ENCODE results near the gene CA5B.
A peak's percentile ranks its signal among the peaks of the same experiment; 100 is the strongest.
"Not testable (repeated sequence)": the region's sequence is repeated elsewhere in the genome, so short reads cannot be mapped to it uniquely, and the experiment has no call there.

Gene CA5B

DNA sequence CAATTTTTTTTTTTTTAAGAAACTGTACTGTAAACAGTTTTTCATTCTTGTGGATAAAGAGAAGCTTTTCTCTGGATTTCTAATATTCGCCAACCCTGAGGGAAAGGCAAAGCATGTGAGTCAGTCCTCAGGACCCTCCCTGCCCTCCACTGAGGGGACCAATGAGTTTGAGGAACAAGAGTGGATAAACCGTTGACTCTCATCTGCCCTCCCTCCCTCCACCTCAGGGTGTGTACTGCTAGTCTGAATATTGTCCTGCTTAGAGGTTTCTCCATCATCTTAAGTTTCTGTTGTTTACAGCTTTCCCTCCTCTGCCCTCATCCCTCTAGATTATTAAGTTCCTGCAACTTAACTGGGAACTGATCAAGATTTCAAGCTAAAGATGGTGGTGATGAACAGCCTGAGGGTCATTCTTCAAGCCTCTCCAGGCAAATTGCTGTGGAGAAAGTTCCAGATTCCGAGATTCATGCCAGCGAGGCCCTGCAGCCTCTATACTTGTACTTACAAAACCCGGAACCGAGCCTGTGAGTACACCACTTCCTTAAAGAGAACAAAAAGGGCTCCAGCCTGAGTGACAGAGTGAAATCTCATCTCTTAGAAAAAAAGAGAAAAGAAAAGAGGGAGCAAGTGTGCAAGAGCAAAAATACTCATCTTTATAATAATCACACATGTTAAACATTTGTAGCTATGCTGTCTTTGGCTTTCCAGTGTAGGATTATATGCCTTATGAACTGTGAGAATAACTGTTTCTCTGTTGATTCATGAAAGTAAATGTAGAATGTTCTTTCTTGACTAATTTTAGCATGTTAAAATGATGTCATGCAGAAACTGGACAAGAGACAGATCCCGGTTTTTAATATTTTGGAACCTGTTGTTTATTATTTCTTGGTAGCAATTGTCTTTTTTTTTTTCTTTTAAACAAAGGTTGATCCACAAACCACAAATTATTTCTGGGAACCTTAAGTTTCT, 11.9 kb downstream of the CA5B start:
- peaks cover 0 to 6% of the 10 kb centered on the region in 2 donors for H3K36me3 ChIP-seq (ENCODE audit: control insufficient read depth in 1 of 2, insufficient read depth in 2 of 2, low read length in 2 of 2)
- H3K4me3 ChIP-seq (ENCODE audit: low read depth in 1 of 2, low read length in 2 of 2) = no peak overlapping the region
- no peaks in the 10 kb centered on the region for H3K9me3 ChIP-seq (ENCODE audit: control insufficient read depth in 1 of 2, low read length in 2 of 2)
- H3K4me1 ChIP-seq (ENCODE audit: control insufficient read depth in 1 of 2, insufficient read depth in 2 of 2, low read length in 2 of 2) = peaks cover 9 to 15% of the 10 kb centered on the region in 2 donors
- no peaks in the 10 kb centered on the region for H3K27me3 ChIP-seq (ENCODE audit: low read depth, low read length)
- peak overlapping the region; percentile 37 for H3K27ac ChIP-seq (ENCODE audit: low read length)

DNA sequence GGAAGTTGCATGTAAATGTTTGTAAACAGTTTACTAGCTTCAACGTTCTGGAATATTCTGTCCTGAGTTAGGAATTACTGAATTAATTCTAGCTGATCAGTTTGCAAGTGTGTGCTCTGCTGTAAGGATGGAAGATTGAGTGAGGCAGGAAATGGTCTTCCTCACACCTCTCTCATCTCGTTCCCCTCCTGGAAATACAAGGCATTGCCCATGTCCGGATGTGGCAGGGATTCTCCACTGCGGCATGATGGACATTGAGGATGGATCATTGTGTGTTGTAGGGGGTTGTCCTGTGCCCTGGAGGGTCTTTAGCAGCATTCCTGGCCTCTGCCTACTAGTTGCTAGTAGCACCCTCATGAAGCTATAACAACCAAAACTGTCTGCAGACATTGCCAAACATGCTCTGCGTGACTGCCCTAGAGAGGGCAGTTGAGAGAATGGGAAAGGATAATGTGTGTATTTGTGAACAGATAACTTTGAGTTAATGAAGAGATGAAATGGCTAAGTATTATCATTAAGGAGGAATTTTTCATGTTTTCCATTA, 12.6 kb downstream of the CA5B start:
- Histone ChIP-seq H3K4me3 (ENCODE audit: low read depth in 1 of 2, low read length in 2 of 2) (no peak overlapping the region), H3K27ac (ENCODE audit: low read length) (peak overlapping the region; percentile 37), H3K27me3 (ENCODE audit: low read depth, low read length) (no peaks in the 10 kb centered on the region), H3K9me3 (ENCODE audit: control insufficient read depth in 1 of 2, low read length in 2 of 2) (no peaks in the 10 kb centered on the region), H3K4me1 (ENCODE audit: control insufficient read depth in 1 of 2, insufficient read depth in 2 of 2, low read length in 2 of 2) (peaks cover 9 to 15% of the 10 kb centered on the region in 2 donors), H3K36me3 (ENCODE audit: control insufficient read depth in 1 of 2, insufficient read depth in 2 of 2, low read length in 2 of 2) (peaks cover 0 to 6% of the 10 kb centered on the region in 2 donors)

- Histone ChIP-seq H3K9me3 (ENCODE audit: control insufficient read depth in 1 of 2, low read length in 2 of 2) (no peaks in the 10 kb centered on the region), H3K27ac (ENCODE audit: low read length) (peak overlapping the region; percentile 64), H3K4me3 (ENCODE audit: low read depth in 1 of 2, low read length in 2 of 2) (no peak overlapping the region), H3K4me1 (ENCODE audit: control insufficient read depth in 1 of 2, insufficient read depth in 2 of 2, low read length in 2 of 2) (peaks cover 9 to 15% of the 10 kb centered on the region in 2 donors), H3K36me3 (ENCODE audit: control insufficient read depth in 1 of 2, insufficient read depth in 2 of 2, low read length in 2 of 2) (peaks cover 0 to 6% of the 10 kb centered on the region in 2 donors), H3K27me3 (ENCODE audit: low read depth, low read length) (no peaks in the 10 kb centered on the region)
Measured at GRCh38 chrX:15751155-15751819, 13.2 kb downstream of the CA5B start.

GRCh38 chrX:15755091-15755490, 17.0 kb downstream of the CA5B start:
- Histone ChIP-seq H3K36me3 (ENCODE audit: control insufficient read depth in 1 of 2, insufficient read depth in 2 of 2, low read length in 2 of 2) (peaks cover 0 to 6% of the 10 kb centered on the region in 2 donors), H3K9me3 (ENCODE audit: control insufficient read depth in 1 of 2, low read length in 2 of 2) (no peaks in the 10 kb centered on the region), H3K4me3 (ENCODE audit: low read depth in 1 of 2, low read length in 2 of 2) (no peak overlapping the region), H3K27ac (ENCODE audit: low read length) (no peak overlapping the region), H3K27me3 (ENCODE audit: low read depth, low read length) (no peaks in the 10 kb centered on the region), H3K4me1 (ENCODE audit: control insufficient read depth in 1 of 2, insufficient read depth in 2 of 2, low read length in 2 of 2) (peaks cover 8 to 9% of the 10 kb centered on the region in 2 donors)

- Histone ChIP-seq H3K4me1 (ENCODE audit: control insufficient read depth in 1 of 2, insufficient read depth in 2 of 2, low read length in 2 of 2) (no peaks in the 10 kb centered on the region), H3K27ac (ENCODE audit: low read length) (no peak overlapping the region), H3K27me3 (ENCODE audit: low read depth, low read length) (no peaks in the 10 kb centered on the region), H3K9me3 (ENCODE audit: control insufficient read depth in 1 of 2, low read length in 2 of 2) (no peaks in the 10 kb centered on the region), H3K36me3 (ENCODE audit: control insufficient read depth in 1 of 2, insufficient read depth in 2 of 2, low read length in 2 of 2) (no peaks in the 10 kb centered on the region), H3K4me3 (ENCODE audit: low read depth in 1 of 2, low read length in 2 of 2) (no peak overlapping the region)
Measured at GRCh38 chrX:15758140-15758539, 20.1 kb downstream of the CA5B start.

DNA sequence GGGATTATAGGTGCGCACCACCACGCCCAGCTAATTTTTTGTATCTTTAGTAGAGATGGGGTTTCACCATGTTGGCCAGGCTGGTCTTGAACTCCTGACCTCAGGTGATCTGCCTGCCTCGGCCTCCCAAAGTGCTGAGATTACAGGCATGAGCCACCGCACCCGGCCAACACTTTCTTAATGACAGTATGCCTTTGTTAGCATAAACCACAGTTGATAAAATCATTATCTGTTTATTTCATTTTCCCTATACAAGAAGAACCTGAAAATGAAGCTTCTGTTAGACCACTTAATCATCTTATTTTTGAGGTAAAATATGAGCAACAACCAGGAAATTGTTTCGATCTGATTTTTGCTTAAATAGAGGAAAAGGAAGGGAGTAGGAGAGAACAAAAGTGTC, 21.8 kb downstream of the CA5B start:
- not testable (repeated sequence) for H3K36me3 ChIP-seq (ENCODE audit: control insufficient read depth in 1 of 2, insufficient read depth in 2 of 2, low read length in 2 of 2); H3K4me1 ChIP-seq (ENCODE audit: control insufficient read depth in 1 of 2, insufficient read depth in 2 of 2, low read length in 2 of 2); H3K27ac ChIP-seq (ENCODE audit: low read length); H3K4me3 ChIP-seq (ENCODE audit: low read depth in 1 of 2, low read length in 2 of 2); H3K9me3 ChIP-seq (ENCODE audit: control insufficient read depth in 1 of 2, low read length in 2 of 2); H3K27me3 ChIP-seq (ENCODE audit: low read depth, low read length)

DNA sequence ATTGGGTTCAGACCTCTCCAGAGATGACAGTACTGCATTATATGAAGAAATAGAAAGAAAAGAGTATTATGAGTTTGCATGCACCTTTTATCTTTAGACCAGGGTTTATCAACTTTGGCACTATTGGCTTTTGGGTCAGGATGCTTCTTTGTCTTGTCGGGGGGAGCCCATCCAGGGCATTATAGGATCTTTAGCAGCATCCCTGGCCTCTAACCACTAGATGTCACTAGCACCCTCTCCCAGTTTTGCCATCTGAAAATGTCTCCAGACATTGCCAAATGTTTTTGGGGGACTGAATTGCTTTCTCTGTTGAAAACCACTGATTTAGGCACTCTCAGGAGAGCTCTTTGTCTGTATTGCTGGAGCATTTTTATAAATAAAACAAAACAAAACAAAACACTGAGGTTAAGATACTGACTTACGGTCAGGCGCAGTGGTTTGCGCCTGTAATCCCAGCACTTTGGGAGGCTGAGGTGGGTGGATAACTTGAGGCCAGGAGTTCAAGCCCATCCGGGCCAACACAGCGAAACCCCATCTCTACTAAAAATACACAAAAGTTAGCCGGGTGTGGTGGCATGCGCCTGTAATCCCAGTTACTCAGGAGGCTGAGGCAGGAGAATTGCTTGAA, 23.6 kb downstream of the CA5B start:
- Histone ChIP-seq H3K27ac (ENCODE audit: low read length) (no peak overlapping the region), H3K4me1 (ENCODE audit: control insufficient read depth in 1 of 2, insufficient read depth in 2 of 2, low read length in 2 of 2) (no peaks in the 10 kb centered on the region), H3K4me3 (ENCODE audit: low read depth in 1 of 2, low read length in 2 of 2) (no peak overlapping the region), H3K36me3 (ENCODE audit: control insufficient read depth in 1 of 2, insufficient read depth in 2 of 2, low read length in 2 of 2) (no peaks in the 10 kb centered on the region), H3K27me3 (ENCODE audit: low read depth, low read length) (no peaks in the 10 kb centered on the region), H3K9me3 (ENCODE audit: control insufficient read depth in 1 of 2, low read length in 2 of 2) (no peaks in the 10 kb centered on the region)

GRCh38 chrX:15769300-15769954, 31.4 kb downstream of the CA5B start:
- Histone ChIP-seq H3K27ac (ENCODE audit: low read length) (no peak overlapping the region), H3K4me3 (ENCODE audit: low read depth in 1 of 2, low read length in 2 of 2) (no peak overlapping the region), H3K9me3 (ENCODE audit: control insufficient read depth in 1 of 2, low read length in 2 of 2) (no peaks in the 10 kb centered on the region), H3K27me3 (ENCODE audit: low read depth, low read length) (no peaks in the 10 kb centered on the region), H3K4me1 (ENCODE audit: control insufficient read depth in 1 of 2, insufficient read depth in 2 of 2, low read length in 2 of 2) (no peaks in the 10 kb centered on the region), H3K36me3 (ENCODE audit: control insufficient read depth in 1 of 2, insufficient read depth in 2 of 2, low read length in 2 of 2) (no peaks in the 10 kb centered on the region)

DNA sequence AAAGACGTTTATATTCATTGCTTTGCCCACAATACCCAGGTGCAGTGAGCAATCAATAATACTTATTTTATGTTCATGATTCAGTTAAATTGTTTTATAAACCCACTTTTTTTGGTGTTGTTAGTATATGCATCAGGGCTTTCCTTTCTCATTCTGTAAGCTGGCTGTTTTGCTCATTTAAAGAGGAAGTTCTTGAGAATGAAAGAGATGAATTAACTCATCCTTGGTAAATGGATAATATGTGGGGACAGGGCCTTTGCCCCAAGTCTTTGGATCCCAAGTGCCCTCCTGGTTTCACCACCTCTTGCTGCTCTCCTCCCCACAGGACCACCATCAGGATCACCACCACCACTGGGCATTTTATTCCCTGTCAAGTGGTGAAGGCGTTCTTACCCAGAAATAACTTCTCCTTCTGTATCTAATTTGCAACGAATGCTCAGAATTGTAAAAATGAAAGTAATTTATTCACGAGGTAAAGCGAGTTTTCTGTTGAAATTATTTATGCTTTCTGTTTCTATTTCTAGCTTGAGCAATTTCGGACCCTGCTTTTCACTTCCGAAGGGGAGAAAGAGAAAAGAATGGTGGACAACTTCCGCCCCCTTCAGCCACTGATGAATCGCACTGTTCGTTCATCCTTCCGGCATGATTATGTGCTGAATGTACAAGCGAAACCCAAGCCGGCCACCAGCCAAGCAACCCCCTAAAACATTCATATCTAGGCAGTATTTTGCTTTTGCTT, 44.1 kb downstream of the CA5B start:
- Histone ChIP-seq H3K36me3 (ENCODE audit: control insufficient read depth in 1 of 2, insufficient read depth in 2 of 2, low read length in 2 of 2) (peaks cover 0 to 3% of the 10 kb centered on the region in 2 donors), H3K27ac (ENCODE audit: low read length) (no peak overlapping the region), H3K9me3 (ENCODE audit: control insufficient read depth in 1 of 2, low read length in 2 of 2) (no peaks in the 10 kb centered on the region), H3K4me1 (ENCODE audit: control insufficient read depth in 1 of 2, insufficient read depth in 2 of 2, low read length in 2 of 2) (no peaks in the 10 kb centered on the region), H3K4me3 (ENCODE audit: low read depth in 1 of 2, low read length in 2 of 2) (no peak overlapping the region), H3K27me3 (ENCODE audit: low read depth, low read length) (no peaks in the 10 kb centered on the region)

- peaks cover 0 to 3% of the 10 kb centered on the region in 2 donors for H3K36me3 ChIP-seq (ENCODE audit: control insufficient read depth in 1 of 2, insufficient read depth in 2 of 2, low read length in 2 of 2)
- no peak overlapping the region for H3K4me3 ChIP-seq (ENCODE audit: low read depth in 1 of 2, low read length in 2 of 2)
- H3K27me3 ChIP-seq (ENCODE audit: low read depth, low read length) = no peaks in the 10 kb centered on the region
- H3K27ac ChIP-seq (ENCODE audit: low read length) = no peak overlapping the region
- no peaks in the 10 kb centered on the region for H3K9me3 ChIP-seq (ENCODE audit: control insufficient read depth in 1 of 2, low read length in 2 of 2)
- no peaks in the 10 kb centered on the region for H3K4me1 ChIP-seq (ENCODE audit: control insufficient read depth in 1 of 2, insufficient read depth in 2 of 2, low read length in 2 of 2)
Measured at GRCh38 chrX:15785176-15785750, 47.2 kb downstream of the CA5B start.

Measured in muscle layer of duodenum (tissue), 2 donors.